Measurements from ENCODE around the gene SLC24A1.

The SLC24A1 gene

DNA sequence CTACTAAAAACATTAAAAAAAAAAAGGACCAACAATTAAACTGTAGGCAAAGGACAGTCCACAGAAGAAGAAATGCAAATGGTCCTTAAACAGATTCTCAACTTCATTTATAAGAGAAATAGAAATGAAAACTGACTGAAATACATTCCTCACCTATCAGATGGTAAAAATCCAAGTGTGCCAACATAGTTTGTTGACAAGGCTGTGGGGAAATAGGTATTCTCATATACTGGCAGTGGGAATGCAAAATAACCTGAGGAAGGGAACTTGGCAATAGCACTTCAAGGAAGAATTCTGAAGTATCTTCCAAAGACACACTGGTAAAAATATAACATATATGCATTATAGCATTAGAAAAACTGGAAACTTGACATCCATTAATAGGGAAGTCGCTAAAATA lies 53.8 kb downstream of the SLC24A1 start:
- TF ChIP-seq ZFX (IDR thresholded peaks at IDR 0.05; ENCODE audit: borderline replicate concordance) (no peak), CTCF (IDR thresholded peaks at IDR 0.05) (no peak)
- H3K27ac ChIP-seq = no peak overlapping the region

- no peak overlapping the region for H3K27ac ChIP-seq
- no peak for TF ChIP-seq CTCF (IDR thresholded peaks at IDR 0.05)
Measured at GRCh38 chr15:65676123-65676522, 54.4 kb downstream of the SLC24A1 start.

GRCh38 chr15:65680544-65680943 lies 58.8 kb downstream of the SLC24A1 start:
- no peak overlapping the region for H3K27ac ChIP-seq
- TF ChIP-seq CTCF (IDR thresholded peaks at IDR 0.05) (no peak), ZFX (IDR thresholded peaks at IDR 0.05; ENCODE audit: borderline replicate concordance) (no peak)

GRCh38 chr15:65682404-65682911 lies 60.7 kb downstream of the SLC24A1 start:
- TF ChIP-seq ZFX (IDR thresholded peaks at IDR 0.05; ENCODE audit: borderline replicate concordance) (no peak), CTCF (IDR thresholded peaks at IDR 0.05) (no peak)
- no peak overlapping the region for H3K27ac ChIP-seq

DNA sequence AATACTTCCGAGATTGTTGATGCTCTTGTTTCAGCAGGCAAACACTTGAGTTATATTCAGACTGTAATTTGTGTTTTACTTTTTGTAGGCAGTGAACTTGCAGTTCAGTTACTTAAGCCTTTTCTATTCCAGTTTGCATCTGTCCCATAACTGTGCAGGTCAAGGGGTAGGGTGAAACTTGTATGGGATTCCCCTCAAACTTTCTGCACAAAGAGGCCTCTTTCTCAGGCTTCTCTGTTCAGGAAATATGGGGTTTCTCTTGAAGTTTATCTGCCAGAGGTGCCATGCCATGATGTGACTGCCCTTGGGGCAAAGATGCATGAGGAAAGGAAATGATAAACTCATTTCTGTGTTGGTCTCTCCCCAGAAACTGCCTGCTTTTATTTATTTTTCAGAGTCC lies 66.7 kb downstream of the SLC24A1 start:
- TF ChIP-seq CTCF (IDR thresholded peaks at IDR 0.05) = no peak
- no peak for TF ChIP-seq ZFX (IDR thresholded peaks at IDR 0.05; ENCODE audit: borderline replicate concordance)
- no peak overlapping the region for H3K27ac ChIP-seq

- H3K27ac ChIP-seq = no peak overlapping the region
- TF ChIP-seq CTCF (IDR thresholded peaks at IDR 0.05) (no peak), ZFX (IDR thresholded peaks at IDR 0.05; ENCODE audit: borderline replicate concordance) (no peak)
Measured at GRCh38 chr15:65690173-65690572, 68.4 kb downstream of the SLC24A1 start.

DNA sequence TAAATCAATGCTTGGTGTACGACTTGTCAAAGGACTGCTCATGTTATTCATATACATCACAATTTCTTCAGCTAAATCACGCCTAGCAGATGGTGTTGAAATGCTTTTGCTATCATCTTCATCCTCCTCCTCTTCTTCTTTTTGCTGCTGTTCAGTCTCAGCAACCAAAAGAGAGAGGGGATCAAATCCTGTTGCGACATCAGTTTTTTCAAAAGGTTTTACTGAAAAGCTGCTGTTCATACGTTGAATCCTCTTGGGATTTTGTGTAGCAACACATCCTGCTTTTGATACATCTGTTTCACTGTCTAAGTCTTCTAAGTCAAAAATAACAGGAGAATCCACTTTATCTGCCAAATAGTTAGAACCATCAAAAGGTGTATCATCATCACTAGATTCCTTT lies 69.0 kb downstream of the SLC24A1 start:
- H3K27ac ChIP-seq = no peak overlapping the region
- TF ChIP-seq ZFX (IDR thresholded peaks at IDR 0.05; ENCODE audit: borderline replicate concordance) (no peak), CTCF (IDR thresholded peaks at IDR 0.05) (no peak)

All from 22Rv1 (cell line).